ENCODE results near the gene DNAJC21.

The DNAJC21 gene

GRCh38 chr5:34924462-34924765 is 4.9 kb upstream of the DNAJC21 start:
- no peaks in the 10 kb centered on the region for H3K4me1 ChIP-seq
- H3K4me2 ChIP-seq (ENCODE audit: low read length), result no peak overlapping the region
- H3K27me3 ChIP-seq (ENCODE audit: control insufficient read depth, insufficient read depth, low read length), result no peaks in the 10 kb centered on the region
- H3K27ac ChIP-seq, result no peak overlapping the region
- no peaks in the 10 kb centered on the region for H3K9me3 ChIP-seq (ENCODE audit: control insufficient read depth, low read length)
- TF ChIP-seq CTCF (IDR thresholded peaks at IDR 0.05), result no peak
- H3K9ac ChIP-seq, result no peak overlapping the region
- no peak overlapping the region for H3K4me3 ChIP-seq (ENCODE audit: low read depth, low read length)
- H2AFZ ChIP-seq, result no peak overlapping the region
- H3K36me3 ChIP-seq (ENCODE audit: control insufficient read depth, insufficient read depth, low read length), result no peaks in the 10 kb centered on the region
- peaks cover 2% of the 10 kb centered on the region for H3K79me2 ChIP-seq

- Histone ChIP-seq H2AFZ (no peak overlapping the region), H3K36me3 (ENCODE audit: control insufficient read depth, insufficient read depth, low read length) (no peaks in the 10 kb centered on the region), H3K9ac (no peak overlapping the region), H3K4me3 (ENCODE audit: low read depth, low read length) (no peak overlapping the region), H3K79me2 (peaks cover 6% of the 10 kb centered on the region), H3K9me3 (ENCODE audit: control insufficient read depth, low read length) (no peaks in the 10 kb centered on the region), H3K4me1 (peaks cover 9% of the 10 kb centered on the region), H3K27me3 (ENCODE audit: control insufficient read depth, insufficient read depth, low read length) (no peaks in the 10 kb centered on the region), H3K27ac (no peak overlapping the region), H3K4me2 (ENCODE audit: low read length) (no peak overlapping the region)
- no peak for TF ChIP-seq CTCF (IDR thresholded peaks at IDR 0.05)
Measured at GRCh38 chr5:34926318-34926888, 3.0 kb upstream of the DNAJC21 start.

- Histone ChIP-seq H3K9ac (no peak overlapping the region), H3K36me3 (ENCODE audit: control insufficient read depth, insufficient read depth, low read length) (no peaks in the 10 kb centered on the region), H3K9me3 (ENCODE audit: control insufficient read depth, low read length) (no peaks in the 10 kb centered on the region), H3K4me2 (ENCODE audit: low read length) (no peak overlapping the region), H2AFZ (no peak overlapping the region), H3K4me3 (ENCODE audit: low read depth, low read length) (no peak overlapping the region), H3K4me1 (peaks cover 11% of the 10 kb centered on the region), H3K27me3 (ENCODE audit: control insufficient read depth, insufficient read depth, low read length) (no peaks in the 10 kb centered on the region), H3K27ac (no peak overlapping the region), H3K79me2 (peaks cover 20% of the 10 kb centered on the region)
- TF ChIP-seq CTCF (IDR thresholded peaks at IDR 0.05), result no peak
Measured at GRCh38 chr5:34927785-34928184, 1.6 kb upstream of the DNAJC21 start.

DNA sequence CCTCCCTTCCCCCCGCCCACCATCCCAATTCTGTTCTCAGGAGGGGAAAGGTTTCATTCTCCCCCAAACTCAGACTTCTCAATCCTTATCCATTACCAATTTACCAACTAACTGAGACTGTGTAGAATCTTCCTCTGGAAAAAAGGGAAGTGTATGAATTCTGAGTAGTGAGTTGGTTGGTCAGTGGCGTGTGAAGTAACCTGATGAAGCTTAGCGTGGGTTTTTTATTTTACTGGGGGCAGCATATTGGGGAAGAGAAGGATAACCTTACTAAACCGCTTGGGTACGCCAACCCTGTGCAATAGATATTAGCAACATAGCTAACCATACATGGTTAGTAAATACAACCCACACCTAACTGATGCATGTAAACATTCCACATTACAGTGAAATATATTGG is 1.1 kb upstream of the DNAJC21 start:
- TF ChIP-seq CTCF (IDR thresholded peaks at IDR 0.05), result no peak
- H2AFZ ChIP-seq, result no peak overlapping the region
- no peak overlapping the region for H3K4me3 ChIP-seq (ENCODE audit: low read depth, low read length)
- H3K4me1 ChIP-seq, result peaks cover 11% of the 10 kb centered on the region
- no peaks in the 10 kb centered on the region for H3K9me3 ChIP-seq (ENCODE audit: control insufficient read depth, low read length)
- peaks cover 22% of the 10 kb centered on the region for H3K79me2 ChIP-seq
- H3K36me3 ChIP-seq (ENCODE audit: control insufficient read depth, insufficient read depth, low read length), result no peaks in the 10 kb centered on the region
- no peak overlapping the region for H3K4me2 ChIP-seq (ENCODE audit: low read length)
- no peaks in the 10 kb centered on the region for H3K27me3 ChIP-seq (ENCODE audit: control insufficient read depth, insufficient read depth, low read length)
- H3K27ac ChIP-seq, result no peak overlapping the region
- no peak overlapping the region for H3K9ac ChIP-seq

DNA sequence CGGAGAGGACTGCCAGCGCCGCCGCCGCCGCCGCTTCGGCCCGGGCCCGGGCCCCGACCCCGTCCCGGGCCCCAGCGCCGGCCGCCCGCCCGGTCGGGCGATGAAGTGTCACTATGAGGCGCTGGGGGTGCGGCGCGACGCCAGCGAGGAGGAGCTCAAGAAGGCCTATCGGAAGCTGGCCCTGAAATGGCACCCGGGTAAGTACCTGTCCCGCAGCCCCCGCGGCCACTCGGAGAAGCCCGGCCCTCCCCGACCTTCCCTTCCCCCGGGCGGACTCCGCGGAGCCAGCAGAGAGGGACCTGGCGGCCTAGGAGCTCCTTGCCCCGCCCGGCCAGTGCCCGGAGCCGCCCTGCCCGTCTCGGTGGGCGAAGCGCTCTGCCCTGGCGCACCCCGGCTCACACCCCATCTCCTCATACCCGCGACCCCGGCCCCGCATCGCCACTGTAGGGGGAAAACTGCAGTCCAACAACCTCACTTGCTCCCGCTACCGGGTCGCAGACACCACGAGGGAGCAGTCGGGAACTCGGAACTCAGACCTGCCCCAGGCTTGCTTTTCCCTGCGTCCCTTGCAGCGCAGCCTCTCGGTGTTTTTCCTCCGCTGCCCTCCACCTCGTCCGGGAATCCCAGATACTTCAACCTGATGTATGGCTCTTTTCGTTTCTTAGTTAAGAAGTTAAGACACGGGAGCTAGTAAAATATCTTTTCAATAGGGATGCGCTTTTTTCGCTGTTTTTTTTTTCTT is 532 bp downstream of the DNAJC21 start:
- no peak for TF ChIP-seq CTCF (IDR thresholded peaks at IDR 0.05)
- Histone ChIP-seq H3K9ac (peak overlapping the region; percentile 57), H3K79me2 (peaks cover 31% of the 10 kb centered on the region), H3K36me3 (ENCODE audit: control insufficient read depth, insufficient read depth, low read length) (no peaks in the 10 kb centered on the region), H3K4me2 (ENCODE audit: low read length) (peak overlapping the region; percentile 64), H3K27me3 (ENCODE audit: control insufficient read depth, insufficient read depth, low read length) (no peaks in the 10 kb centered on the region), H3K4me3 (ENCODE audit: low read depth, low read length) (peak overlapping the region; percentile 84), H3K4me1 (peaks cover 11% of the 10 kb centered on the region), H2AFZ (peak overlapping the region; percentile 92), H3K27ac (peak overlapping the region; percentile 90), H3K9me3 (ENCODE audit: control insufficient read depth, low read length) (no peaks in the 10 kb centered on the region)
